GM19397 (cell line): Measurements from ENCODE around the gene RPSA.
A peak's percentile ranks its signal among the peaks of the same experiment; 100 is the strongest.
"Not testable (repeated sequence)": the region's sequence is repeated elsewhere in the genome, so short reads cannot be mapped to it uniquely, and the experiment has no call there.

Experiments
- ATAC-seq: cut with Tn5 transposase; IDR thresholded peaks from one replicate; pipeline ENCODE4 v1.9.1; 2021; ENCODE audit warnings: mild to moderate bottlenecking, moderate library complexity; ENCODE audit not compliant: unreplicated experiment

The RPSA gene

DNA sequence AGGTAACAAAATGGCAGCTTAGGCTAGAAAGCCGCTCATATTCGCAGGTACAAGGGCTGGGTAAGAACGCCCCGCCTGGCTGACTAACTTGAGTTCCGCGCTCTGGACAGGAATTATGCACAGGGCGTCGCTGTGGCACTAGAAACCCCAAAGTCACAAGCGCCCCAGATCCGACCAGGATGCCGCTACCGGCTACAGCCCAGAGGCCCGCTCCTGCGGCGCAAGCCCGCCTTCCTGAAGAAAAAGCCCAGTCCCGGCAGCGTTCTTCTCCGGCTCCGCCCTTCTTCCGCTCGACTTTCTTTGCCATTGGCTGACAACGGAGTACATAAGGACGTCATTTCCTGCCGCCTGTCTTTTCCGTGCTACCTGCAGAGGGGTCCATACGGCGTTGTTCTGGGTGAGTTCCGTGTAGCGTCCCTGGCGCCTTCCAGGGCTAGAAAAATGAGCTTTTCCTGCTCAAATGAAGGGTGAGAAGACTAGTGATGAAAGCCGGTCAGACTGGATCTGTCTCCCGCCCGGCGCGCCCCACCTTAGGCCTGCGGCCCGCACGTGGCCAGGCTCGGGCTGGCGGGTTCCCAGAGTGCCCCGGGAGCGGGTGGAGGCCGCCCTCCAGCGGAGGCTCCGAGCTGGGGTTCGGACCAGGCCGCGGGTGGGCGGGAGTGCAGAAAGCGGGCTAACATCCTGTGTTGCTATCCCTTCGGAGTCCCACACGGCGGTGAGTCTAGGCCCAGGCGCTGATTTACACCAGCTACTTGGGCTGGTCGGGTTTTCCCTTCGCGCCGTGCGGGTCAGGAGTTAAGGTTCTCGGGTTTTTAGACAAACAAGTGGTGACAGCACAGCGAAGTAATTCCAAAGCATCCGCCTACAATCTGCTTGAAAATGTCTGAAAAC, at the start of gene RPSA:
TSS of gene RPSA (plus strand) at position 353 of the 891 bp plus-strand sequence. CDS start 934 bp downstream, outside the sequence.
- ATAC-seq = peak; percentile 93

DNA sequence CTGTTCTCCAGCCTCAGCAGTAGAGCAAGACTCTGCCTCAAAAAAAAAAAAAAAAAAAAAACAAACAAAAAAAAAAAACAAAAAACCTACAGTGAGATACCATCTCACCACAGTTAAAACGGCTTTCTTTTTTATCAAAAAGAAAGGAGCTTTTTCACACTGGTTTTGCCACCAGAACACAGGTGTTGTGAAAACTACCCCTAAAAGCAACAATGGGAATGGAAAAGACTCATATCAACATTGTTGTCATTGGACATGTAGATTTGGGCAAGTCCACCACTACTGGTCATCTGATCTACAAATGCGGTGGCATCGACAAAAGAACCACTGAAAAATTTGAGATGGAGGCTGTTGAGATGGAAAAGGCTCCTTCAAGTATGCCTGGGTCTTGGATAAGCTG, 48.2 kb upstream of the RPSA start:
- no peak for ATAC-seq

- peak; percentile 73 for ATAC-seq
These were observed 45.1 kb upstream of the RPSA start for GRCh38 chr3:39361252-39361927.

- ATAC-seq = no peak
These were observed 44.3 kb upstream of the RPSA start for GRCh38 chr3:39362192-39362591.

- ATAC-seq = no peak
These were observed 43.7 kb upstream of the RPSA start for GRCh38 chr3:39362812-39363211.

GRCh38 chr3:39370450-39370849, 36.1 kb upstream of the RPSA start:
- not testable (repeated sequence) for ATAC-seq

DNA sequence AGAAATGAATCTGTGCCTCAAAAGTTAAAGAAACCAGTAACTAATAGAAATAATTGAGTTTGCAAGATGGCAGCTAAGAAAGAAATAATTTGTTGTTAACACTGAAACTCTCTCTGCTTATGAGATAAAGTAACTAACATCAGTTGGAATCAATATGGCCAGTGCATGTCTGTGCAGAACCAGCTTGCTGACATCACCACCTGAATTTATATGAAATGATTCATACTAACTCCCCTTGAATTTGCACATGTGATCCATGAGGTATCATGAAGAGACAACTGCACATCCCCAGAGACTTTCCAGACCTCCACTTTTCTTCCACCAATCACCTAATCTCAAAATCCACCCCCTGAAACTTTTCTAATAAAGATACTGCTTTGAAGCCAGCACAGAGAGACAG, 33.7 kb upstream of the RPSA start:
- no peak for ATAC-seq

DNA sequence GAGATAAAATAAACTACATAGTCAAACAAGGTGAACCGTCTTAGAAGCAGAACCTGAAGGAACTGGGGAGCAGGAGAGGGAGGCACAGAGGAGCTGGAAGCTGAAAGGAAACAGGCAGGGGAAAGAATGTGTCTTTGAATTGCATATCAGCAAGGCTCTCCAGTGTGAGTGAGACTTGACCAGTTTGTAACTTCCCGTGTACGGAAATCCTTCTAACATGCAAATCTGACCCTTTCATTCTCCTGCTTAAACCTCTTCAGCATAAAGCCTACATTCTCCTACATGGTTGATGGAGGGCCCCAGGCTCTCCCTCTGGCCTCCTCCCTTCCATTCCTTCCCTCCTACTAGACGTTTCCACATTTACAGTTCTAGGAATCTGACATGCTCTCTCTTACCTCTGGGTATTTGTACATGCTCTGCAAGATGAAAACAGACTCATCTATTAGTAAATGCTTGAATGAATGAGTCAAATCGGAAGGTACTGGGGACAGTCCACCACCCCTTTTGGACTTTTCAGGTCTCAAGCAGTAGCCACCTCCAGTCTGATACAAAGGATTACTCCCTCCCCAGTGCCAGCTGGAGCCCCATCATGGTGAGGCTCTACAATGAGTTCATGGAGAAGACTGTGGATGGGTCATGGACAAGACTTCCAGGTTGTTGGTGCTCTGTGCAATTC, 29.4 kb upstream of the RPSA start:
- ATAC-seq = no peak

DNA sequence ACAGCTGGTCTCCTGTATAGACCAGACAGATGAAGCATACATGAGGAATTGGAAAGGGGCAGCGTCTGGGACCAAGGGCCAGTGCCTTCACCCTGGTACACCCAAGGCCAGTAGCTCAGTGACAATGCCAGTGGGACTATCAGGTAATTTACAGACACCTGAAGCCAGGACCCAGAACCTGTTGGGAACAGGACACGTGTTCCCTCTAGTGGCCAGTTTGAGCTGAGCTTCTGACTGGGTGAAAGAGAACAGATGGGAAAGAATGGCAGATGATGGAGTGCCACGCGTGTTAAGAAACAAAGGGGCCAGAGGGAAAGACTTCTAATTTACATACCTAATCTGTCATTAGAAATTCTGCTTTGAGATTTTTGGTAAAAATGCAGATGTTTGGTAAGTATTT, 28.4 kb upstream of the RPSA start:
- peak; percentile 81 for ATAC-seq

- no peak for ATAC-seq
These were observed 27.4 kb upstream of the RPSA start for GRCh38 chr3:39378957-39379777.

DNA sequence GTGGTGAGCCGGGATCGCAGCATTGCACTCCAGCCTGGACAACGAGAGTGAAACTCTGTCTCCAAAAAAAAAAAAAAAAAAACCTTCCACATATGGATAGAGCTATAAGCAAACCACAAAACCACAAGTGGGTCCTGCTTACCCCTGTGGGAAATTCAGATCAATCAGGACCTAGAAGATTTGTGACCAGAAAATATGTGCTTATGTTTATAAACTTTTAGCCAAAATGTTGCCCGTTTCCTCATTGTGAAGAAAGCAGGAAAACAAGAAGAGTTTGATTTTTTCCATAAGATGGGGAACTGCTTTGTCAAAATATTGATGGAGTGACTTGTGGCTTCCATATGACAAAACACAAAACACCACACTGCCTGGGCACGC, 26.8 kb upstream of the RPSA start:
- ATAC-seq = no peak

- ATAC-seq = no peak
These were observed 25.1 kb upstream of the RPSA start for GRCh38 chr3:39381432-39381831.

- ATAC-seq = peak; percentile 62
These were observed 23.3 kb upstream of the RPSA start, which contains the start of gene SLC25A38 for GRCh38 chr3:39383045-39383880. TSS of gene SLC25A38 (plus strand) at chr3:39383370. CDS start at chr3:39383725, 355 bp downstream.

DNA sequence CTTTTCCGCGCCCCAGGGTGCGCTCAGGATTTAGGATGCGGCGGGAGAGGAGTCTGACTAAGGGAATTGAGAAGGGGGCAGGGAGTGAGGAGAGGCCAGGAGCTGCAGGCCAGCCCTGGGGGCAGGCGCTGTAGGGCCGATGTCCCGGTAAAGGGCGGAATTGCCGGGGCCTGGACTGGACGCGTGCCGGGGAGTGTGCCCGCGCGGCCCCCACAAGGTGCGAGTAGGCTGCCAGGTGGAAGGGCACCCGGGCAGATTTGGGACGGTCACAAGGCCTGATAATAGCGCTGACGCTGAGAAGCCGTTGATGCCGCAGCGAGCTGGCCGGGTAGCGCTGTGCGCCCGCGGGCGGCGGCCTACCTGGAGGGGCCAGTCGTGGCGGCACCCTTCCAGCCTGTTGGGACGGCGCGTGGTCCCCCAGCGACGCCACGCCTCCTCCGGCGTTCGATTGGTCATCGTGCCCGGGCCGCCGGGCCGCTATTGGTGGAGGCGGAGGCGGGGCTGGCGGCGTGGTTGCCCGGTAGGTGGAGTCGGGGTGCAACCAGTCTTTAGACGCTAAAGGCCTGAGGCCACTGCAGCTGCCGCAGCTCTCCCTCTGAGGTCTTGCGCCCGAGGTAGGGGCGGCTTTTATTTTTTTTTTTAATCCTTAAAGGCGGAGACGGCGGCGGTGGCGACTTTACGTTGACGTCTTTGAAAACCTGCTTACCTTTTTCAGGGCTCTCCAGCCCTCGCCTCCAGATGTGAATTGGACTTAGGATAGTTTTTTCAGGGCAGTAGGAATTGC, 22.4 kb upstream of the RPSA start:
- ATAC-seq = peak; percentile 82

GRCh38 chr3:39384665-39385000, 21.9 kb upstream of the RPSA start:
- ATAC-seq = no peak

- no peak for ATAC-seq
These were observed 20.9 kb upstream of the RPSA start for GRCh38 chr3:39385456-39386090.

DNA sequence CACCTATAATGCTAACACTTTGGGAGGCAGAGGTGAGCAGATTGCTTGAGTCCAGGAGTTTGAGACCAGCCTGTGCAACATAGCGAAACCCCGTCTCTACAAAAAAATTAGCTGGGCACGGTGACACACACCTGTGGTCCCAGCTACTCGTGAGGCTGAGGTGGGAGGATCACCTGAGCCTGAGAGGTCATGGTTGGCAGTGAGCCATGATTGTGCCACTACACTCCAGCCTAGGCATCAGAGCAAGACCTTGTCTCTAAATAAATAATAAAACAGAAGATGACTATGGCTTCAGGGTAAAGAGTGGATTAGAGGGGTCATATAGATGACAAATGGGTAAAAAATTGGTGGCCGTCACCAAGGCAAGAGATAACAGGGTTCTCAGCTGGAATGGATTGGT, 20.2 kb upstream of the RPSA start:
- no peak for ATAC-seq

GRCh38 chr3:39387411-39387975, 19.0 kb upstream of the RPSA start:
- no peak for ATAC-seq
